GM18907 (cell line): ENCODE measurements around the gene OVOL1.
A peak's percentile ranks its signal among the peaks of the same experiment; 100 is the strongest.

Source experiments
- ATAC-seq: cut with Tn5 transposase; IDR thresholded peaks from one replicate; pipeline ENCODE4 v1.9.1; 2021; ENCODE audit warnings: mild to moderate bottlenecking, moderate library complexity; ENCODE audit not compliant: unreplicated experiment

Gene OVOL1

GRCh38 chr11:65777241-65777640, 9.6 kb upstream of the OVOL1 start:
- ATAC-seq, result no peak

GRCh38 chr11:65777821-65778361, 9.0 kb upstream of the OVOL1 start:
- ATAC-seq, result no peak

GRCh38 chr11:65778431-65778900, 8.4 kb upstream of the OVOL1 start:
- no peak for ATAC-seq

- ATAC-seq, result no peak
Observed at GRCh38 chr11:65778901-65779668, 7.8 kb upstream of the OVOL1 start.

GRCh38 chr11:65779669-65779918, 7.3 kb upstream of the OVOL1 start:
- ATAC-seq, result no peak

GRCh38 chr11:65779919-65780769, 6.7 kb upstream of the OVOL1 start:
- ATAC-seq, result peak; percentile 50

- peak; percentile 54 for ATAC-seq
Observed at GRCh38 chr11:65780770-65781151, 6.1 kb upstream of the OVOL1 start, which contains the start of gene AP5B1. TSS of gene AP5B1 (minus strand) at chr11:65780976. CDS start at chr11:65780591, 385 bp downstream.

- ATAC-seq, result peak; percentile 23
Observed at GRCh38 chr11:65781152-65781961, 5.5 kb upstream of the OVOL1 start.

GRCh38 chr11:65781962-65782815, 4.7 kb upstream of the OVOL1 start:
- ATAC-seq, result no peak

GRCh38 chr11:65782816-65783228, 4.0 kb upstream of the OVOL1 start:
- ATAC-seq, result no peak

GRCh38 chr11:65785319-65786007, 1.4 kb upstream of the OVOL1 start:
- ATAC-seq, result no peak

- ATAC-seq, result no peak
Observed at GRCh38 chr11:65786008-65786785, 666 bp upstream of the OVOL1 start.

- ATAC-seq, result no peak
Observed at GRCh38 chr11:65787649-65788622, 1.1 kb downstream of the OVOL1 start.

- no peak for ATAC-seq
Observed at GRCh38 chr11:65788821-65789220, 2.0 kb downstream of the OVOL1 start.

GRCh38 chr11:65789230-65790103, 2.6 kb downstream of the OVOL1 start:
- no peak for ATAC-seq

- ATAC-seq, result no peak
Observed at GRCh38 chr11:65790104-65790901, 3.4 kb downstream of the OVOL1 start.
